ENCODE results near the gene TBL2.
"Not testable (repeated sequence)": the region's sequence is repeated elsewhere in the genome, so short reads cannot be mapped to it uniquely, and the experiment has no call there.

Gene TBL2, protein sequence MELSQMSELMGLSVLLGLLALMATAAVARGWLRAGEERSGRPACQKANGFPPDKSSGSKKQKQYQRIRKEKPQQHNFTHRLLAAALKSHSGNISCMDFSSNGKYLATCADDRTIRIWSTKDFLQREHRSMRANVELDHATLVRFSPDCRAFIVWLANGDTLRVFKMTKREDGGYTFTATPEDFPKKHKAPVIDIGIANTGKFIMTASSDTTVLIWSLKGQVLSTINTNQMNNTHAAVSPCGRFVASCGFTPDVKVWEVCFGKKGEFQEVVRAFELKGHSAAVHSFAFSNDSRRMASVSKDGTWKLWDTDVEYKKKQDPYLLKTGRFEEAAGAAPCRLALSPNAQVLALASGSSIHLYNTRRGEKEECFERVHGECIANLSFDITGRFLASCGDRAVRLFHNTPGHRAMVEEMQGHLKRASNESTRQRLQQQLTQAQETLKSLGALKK

DNA sequence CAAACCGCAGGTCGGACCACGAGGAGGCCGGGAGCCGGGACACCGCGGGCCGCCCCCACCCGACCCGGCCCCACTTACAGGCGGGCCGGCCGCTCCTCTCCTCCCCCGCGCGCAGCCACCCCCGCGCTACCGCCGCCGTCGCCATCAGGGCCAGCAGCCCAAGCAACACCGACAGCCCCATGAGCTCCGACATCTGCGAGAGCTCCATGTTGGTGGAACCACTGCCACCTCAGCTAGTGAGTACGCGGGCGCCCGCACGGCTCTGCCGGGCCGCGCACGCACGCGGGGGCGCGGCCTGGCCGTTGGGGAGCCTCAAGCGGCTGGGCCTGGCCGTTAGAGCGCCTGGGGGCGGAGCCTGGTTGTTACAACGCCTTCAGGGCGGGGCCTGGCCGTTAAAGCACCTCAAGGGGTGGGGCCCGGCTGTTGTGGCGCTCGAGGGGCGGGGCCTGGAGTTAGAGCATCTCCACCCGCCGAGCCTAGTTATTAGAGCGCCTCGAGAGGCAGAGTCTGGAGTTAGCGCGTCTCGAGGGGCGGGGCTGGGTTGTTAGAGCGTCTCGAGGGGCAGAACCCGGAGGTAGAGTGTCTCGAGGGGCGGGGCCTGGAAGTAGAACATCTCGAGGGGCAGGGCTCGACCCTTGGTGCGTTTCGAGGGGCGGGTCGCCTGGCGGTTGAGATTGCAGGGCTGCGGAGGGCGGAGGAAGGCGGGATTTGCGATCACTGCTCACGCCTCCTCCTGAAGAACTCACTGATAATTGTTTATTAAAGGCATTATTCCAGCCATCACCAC, at the start of gene TBL2:
TBL2 (minus strand) TSS at position 238 of the 787 bp plus-strand sequence; CDS start at position 208, 30 bp downstream.
- DNase-seq (ENCODE audit: low read depth in 2 of 2), result peak; percentile 97

- DNase-seq (ENCODE audit: low read depth in 2 of 2), result no peak
Measured at GRCh38 chr7:73626814-73627213, 48.4 kb upstream of the TBL2 start.

- no peak for DNase-seq (ENCODE audit: low read depth in 2 of 2)
Measured at GRCh38 chr7:73625276-73625675, 46.9 kb upstream of the TBL2 start.

DNA sequence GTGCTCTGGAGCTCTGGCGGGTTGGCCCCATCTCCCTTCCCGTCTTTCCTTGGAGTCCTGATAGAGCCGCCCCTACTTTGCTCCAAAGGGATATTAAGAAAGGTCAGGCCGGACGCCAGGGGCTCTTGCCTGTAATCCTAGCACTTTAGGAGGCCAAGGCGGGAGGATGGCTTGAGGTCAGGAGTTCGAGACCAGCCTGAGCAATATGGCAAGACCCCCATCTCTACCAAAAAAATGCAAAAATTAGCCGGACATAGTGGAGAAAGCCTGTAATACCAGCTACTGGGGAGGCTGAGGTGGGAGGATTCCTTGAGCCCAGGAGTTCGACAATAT, 46.3 kb upstream of the TBL2 start:
- DNase-seq (ENCODE audit: low read depth in 2 of 2), result no peak

- peak; percentile 45 to 49 for DNase-seq (ENCODE audit: low read depth in 2 of 2)
Measured at GRCh38 chr7:73623798-73624668, 45.7 kb upstream of the TBL2 start, which contains the start of gene MLXIPL. Gene MLXIPL (minus strand): TSS chr7:73624522. CDS start chr7:73624492, 30 bp downstream.

DNA sequence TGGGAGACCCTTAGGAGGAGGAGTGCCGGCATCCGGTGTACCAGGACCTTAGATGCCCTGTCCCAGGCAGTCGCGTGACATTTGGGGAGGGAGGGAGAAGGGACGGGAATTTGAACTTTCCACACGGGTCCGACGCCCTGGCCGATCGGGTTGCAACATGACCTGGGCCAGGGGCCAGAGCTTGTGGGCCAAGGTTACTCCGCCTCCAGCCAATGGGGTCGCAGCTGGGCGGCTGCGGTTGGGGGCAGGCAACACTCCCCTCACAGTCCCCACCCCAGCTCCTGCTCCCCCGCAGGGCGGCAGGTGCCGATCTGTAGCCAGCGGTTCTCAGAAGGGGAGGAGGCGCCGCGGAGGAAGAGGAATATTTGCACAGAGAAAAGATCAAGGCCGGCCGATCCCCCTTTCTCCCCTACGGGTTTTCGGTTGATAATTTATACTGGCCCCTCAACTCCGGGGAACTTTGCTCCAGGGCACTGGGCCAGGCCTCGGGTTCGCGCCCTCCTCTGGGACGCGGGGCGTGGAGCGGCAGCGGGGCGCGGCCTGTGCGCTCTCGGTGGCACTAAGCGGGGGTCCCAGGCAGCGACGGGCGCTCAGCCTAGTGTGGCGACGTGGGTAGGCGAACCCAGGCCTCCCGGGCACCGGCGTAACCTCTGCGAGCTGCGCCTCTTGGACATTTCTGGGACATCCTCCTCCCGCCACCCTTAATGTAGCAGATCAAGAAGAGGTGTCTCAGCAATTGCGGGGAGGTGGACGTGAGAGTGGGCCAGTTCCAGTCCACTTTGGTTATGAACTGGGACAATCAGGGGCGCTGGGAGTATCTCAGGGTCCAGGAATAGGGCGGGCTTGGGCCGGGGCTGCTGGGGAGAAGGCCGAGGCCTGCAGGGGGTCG, 44.8 kb upstream of the TBL2 start:
- no peak for DNase-seq (ENCODE audit: low read depth in 2 of 2)

- no peak for DNase-seq (ENCODE audit: low read depth in 2 of 2)
Measured at GRCh38 chr7:73622527-73622908, 44.1 kb upstream of the TBL2 start.

GRCh38 chr7:73621168-73622063, 43.0 kb upstream of the TBL2 start:
- no peak for DNase-seq (ENCODE audit: low read depth in 2 of 2)

GRCh38 chr7:73619394-73619793, 41.0 kb upstream of the TBL2 start:
- not testable (repeated sequence) for DNase-seq (ENCODE audit: low read depth in 2 of 2)

DNA sequence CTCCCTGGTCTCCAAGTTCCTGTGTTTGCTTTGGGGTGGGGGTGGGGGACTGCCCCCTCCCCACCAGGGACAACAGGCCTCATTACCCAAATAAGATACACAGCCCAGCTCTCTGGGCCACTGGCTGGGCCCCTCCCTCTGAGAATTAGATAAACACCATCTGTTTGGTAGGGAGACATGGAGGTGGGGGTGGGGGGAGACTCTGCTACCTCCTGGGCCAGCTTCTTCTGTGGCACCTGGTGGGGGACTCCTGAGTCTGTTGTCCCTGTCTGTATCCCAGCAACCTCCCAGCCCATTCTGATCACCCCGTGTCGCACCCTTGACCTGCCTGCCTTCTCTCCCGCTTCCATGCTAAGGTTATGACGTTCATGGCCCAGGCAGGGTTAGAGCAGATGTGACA, 40.2 kb upstream of the TBL2 start:
- DNase-seq (ENCODE audit: low read depth in 2 of 2), result no peak

DNA sequence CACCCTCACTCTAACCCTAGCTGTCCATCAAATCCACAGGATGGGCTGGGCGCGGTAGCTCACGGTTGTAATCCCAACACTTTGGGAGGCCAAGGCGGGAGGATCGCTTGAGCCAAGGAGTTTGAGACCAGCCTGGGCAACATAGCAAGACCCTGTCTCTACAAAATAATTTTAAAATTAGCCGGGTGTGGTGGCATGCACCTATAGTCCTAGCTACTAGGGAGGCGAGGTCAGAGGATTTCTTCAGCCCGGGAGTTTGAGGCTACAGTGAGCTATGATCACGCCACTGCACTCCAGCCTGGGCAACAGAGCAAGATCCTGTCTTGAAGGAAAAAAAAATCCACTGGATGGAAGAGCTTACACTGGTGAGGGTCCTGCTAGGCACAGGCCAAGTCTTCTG, 39.1 kb upstream of the TBL2 start:
- DNase-seq (ENCODE audit: low read depth in 2 of 2), result not testable (repeated sequence)

DNA sequence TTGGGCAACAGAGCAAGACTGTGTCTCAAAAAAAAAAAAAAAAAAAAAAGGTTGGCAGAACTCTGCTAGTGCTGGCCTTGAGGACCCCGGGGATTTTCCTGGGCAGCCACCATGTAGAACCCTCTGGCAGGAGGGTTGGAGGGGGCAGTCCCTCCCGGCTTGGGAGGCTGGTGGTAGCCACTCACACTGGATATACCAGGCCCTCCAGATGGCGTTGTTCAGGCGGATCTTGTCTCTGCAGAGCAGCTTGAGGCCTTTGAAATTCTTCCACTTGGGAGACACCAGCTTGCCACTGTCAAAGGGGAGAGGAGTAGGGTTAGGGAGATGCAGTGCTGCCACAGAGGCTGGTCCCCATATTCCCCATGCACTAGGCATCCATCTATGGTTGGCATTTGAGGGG, 37.5 kb upstream of the TBL2 start:
- DNase-seq (ENCODE audit: low read depth in 2 of 2), result no peak

DNA sequence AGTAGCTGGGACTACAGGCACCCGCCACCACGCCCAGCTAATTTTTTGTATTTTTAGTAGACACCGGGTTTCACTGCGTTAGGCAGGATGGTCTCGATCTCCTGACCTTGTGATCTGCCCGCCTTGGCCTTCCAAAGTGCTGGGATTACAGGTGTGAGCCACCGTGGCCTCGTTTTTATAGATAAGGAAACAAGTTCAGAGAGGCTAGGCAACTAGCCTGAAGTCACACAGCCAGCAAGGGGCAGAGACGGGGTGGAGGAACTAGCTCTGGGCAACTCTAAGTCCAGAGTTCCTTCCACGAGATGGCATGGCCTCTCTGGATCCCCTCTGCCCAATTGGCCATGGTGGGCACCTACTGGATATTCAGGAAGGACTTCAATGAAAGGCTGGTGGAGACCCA, 36.6 kb upstream of the TBL2 start:
- DNase-seq (ENCODE audit: low read depth in 2 of 2), result not testable (repeated sequence)

DNA sequence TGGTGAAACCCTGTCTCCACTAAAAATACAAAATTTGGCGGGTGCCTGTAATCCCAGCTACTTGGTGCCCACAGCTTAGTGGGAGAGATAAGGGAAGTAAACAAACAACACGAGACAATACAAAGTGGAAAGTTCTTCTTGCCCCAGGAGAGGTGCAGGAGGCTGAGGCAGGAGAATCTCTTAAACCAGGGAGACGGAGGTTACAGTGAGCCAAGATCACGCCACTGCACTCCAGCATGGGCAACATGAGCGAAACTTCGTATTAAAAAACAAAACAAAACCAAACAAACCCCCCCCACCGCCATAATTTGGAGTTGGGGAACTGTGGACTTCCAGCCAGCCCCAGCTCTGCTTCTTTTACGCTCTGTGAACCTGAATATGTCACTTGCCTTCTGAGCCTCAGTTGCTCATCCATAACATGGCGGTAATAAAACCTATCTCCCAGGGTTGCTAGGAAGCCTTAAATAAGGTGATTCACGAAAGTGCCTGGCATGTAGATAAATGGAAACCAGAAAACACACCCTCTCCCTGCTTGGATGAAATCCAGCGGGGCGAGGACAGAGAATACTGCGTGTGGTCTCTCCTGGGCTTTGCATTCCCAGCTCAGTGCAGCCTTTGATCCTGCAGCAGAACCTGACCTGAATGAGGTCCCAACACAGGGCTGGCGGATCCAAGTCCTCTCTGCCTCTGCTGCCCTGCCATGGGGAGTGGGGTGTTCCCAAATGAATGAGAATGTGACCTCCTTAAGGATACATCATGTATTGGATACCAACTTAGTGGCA, 35.8 kb upstream of the TBL2 start:
- no peak for DNase-seq (ENCODE audit: low read depth in 2 of 2)

- DNase-seq (ENCODE audit: low read depth in 2 of 2), result no peak
Measured at GRCh38 chr7:73612598-73613269, 34.4 kb upstream of the TBL2 start.

DNA sequence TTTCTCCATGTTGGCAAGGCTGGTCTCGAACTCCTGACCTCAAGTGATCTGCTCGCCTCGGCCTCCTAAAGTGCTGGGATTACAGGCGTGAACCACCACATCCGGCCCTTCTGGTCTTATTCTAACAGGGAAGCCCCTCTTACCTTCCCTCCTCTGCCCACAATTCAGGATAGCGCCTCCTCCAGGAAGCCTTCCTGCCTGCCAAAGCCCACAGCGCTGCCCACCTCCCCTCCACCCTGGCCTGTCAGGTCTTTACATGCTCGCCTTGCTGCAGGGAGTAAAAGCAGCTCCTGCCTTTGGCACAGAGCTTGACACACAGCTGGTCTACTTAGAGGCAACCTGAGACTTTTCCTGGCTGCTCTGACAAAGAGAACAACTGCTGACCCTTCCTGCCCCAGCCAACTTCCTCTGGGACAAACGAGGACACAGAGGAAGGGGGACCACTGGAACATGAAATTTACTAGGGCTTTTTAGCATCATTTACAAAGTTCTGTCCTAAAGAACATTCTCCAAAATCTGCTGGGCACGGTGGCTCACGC, 32.7 kb upstream of the TBL2 start:
- no peak for DNase-seq (ENCODE audit: low read depth in 2 of 2)

DNA sequence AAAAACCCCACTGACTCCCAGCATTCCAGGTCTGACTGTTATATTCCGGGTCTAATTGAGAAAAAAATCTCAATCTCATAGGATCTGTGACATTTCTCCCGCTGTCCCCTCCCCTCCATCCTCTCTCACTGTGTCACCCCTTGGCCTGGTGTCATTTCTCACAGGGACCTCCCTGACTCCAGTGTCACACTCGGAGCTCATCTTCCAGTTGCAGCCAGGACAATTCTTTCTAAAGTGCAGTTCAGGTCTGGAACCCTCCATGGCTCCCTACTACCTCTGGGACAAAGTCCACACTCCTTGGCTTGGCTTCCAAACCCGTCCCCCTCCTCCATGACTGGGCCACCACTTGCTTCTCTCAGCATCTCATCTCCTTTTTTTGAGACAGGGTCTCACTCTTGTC, 31.7 kb upstream of the TBL2 start:
- DNase-seq (ENCODE audit: low read depth in 2 of 2), result no peak

GRCh38 chr7:73607692-73607983, 29.3 kb upstream of the TBL2 start:
- not testable (repeated sequence) for DNase-seq (ENCODE audit: low read depth in 2 of 2)
